ENCODE measurements around the gene GIT2.

Gene GIT2

DNA sequence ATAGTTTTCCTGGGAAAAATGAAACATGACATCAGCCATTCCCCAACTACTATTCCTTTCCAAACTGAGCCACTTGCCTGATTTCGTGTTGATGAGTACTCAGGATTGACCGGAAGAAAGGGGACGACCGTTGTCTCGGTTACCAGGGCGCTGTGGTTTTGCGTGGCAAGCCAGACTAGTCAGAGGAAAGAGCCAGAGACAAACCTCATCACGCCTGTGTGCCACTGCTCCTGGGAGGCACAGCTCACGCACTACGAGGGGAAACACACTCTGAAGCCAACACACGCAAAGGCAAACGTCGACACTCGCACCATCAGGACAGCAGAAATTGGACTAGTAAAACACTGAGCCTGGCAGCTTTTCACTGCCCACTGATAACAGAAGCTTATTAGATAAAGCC, 35.0 kb downstream of the GIT2 start:
- TF ChIP-seq CTCF (IDR thresholded peaks at IDR 0.05; ENCODE audit: insufficient read depth, low read depth, low read length, missing control alignments), result no peak
- H3K4me3 ChIP-seq (ENCODE audit: low read depth, low read length), result no peak overlapping the region
- DNase-seq (ENCODE audit: low read depth), result no peak

DNA sequence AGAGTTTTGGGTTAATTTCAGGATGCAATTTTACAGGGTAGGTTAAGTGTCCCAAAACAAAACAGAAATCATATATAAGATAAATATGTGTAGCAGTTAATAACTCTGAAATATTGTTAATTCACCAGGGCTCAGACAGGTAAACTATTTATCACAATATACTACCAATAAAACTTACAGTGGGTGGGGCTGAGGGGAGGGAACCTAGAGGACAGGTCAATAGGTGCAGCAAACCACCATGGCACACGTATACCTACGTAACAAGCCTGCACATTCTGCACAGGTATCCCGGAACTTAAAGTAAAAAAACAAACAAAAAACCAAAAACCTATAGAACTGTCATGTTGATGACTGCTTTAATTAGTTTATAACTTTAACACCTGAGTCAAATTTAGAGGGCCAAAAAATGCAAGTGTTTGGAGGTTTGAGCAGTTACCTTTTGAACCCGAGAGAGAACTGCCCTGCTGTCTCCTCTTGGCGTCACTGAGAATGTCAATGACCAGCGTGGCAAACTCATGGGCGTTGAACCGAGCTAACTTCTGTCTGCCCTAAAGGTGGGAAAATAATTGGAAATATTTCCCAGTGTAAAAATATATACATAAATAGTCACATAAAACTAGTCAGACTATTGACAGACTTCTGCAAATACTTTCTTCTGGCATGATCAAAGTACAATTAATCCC, 36.6 kb downstream of the GIT2 start:
- no peak for TF ChIP-seq CTCF (IDR thresholded peaks at IDR 0.05; ENCODE audit: insufficient read depth, low read depth, low read length, missing control alignments)
- no peak overlapping the region for H3K4me3 ChIP-seq (ENCODE audit: low read depth, low read length)
- DNase-seq (ENCODE audit: low read depth), result no peak

DNA sequence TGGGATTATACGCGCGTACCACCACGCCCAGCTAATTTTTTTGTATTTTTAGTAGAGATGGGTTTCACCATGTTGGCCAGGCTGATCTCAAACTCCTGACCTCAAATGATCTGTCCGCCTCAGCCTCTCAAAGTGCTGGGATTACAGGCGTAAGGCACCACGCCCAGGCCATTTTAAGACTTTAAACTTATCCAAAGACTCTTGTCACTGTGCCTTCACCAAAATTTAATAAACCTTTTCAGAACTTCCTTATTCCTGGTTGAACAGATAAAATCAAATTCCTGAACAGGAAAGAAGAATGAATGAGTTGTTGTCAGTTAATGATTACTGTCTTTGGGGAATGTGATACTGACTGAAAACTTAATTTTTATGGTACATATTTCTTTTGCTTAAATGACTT, 37.8 kb downstream of the GIT2 start:
- no peak for DNase-seq (ENCODE audit: low read depth)
- no peak overlapping the region for H3K4me3 ChIP-seq (ENCODE audit: low read depth, low read length)
- no peak for TF ChIP-seq CTCF (IDR thresholded peaks at IDR 0.05; ENCODE audit: insufficient read depth, low read depth, low read length, missing control alignments)

- no peak for DNase-seq (ENCODE audit: low read depth)
- no peak overlapping the region for H3K4me3 ChIP-seq (ENCODE audit: low read depth, low read length)
- no peak for TF ChIP-seq CTCF (IDR thresholded peaks at IDR 0.05; ENCODE audit: insufficient read depth, low read depth, low read length, missing control alignments)
Observed at GRCh38 chr12:109953656-109954055, 42.5 kb downstream of the GIT2 start.

DNA sequence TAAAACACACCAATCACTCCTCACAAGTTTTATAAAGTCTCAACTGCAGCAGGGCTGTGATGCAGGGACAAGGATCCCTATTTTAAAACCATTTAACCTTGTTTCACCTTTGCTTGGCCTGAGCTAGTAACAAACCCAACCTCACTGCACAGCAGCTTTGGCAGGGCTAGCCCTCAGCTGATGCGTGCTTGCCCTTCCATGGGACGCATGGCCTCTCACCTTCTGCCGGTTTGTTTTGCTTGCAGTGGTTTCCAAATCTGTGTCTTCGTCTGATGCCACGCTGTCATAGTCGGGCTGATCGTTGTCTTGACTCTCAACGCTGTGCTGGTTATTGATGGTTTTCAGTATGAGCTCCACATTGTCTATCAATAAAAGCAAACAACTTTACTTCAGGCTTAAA, 43.3 kb downstream of the GIT2 start:
- no peak overlapping the region for H3K4me3 ChIP-seq (ENCODE audit: low read depth, low read length)
- no peak for DNase-seq (ENCODE audit: low read depth)
- TF ChIP-seq CTCF (IDR thresholded peaks at IDR 0.05; ENCODE audit: insufficient read depth, low read depth, low read length, missing control alignments), result no peak

GRCh38 chr12:109952160-109952858, 43.9 kb downstream of the GIT2 start:
- peak; percentile 68 for DNase-seq (ENCODE audit: low read depth)
- TF ChIP-seq CTCF (IDR thresholded peaks at IDR 0.05; ENCODE audit: insufficient read depth, low read depth, low read length, missing control alignments), result no peak
- no peak overlapping the region for H3K4me3 ChIP-seq (ENCODE audit: low read depth, low read length)

All from GM12865 (cell line).